Skeletal muscle tissue (tissue), 4 donors: ENCODE data around the gene KDELR1. TPM values are rescaled to one million over a fixed set of nuclear protein-coding genes. Genes with fewer than 3 reads are reported as not detected.
A peak's percentile ranks its signal among the peaks of the same experiment; 100 is the strongest.

Source experiments
- H3K27ac ChIP-seq: one replicate; pipeline ENCODE4 v1.7.0; 2013; ENCODE audit warnings: mild to moderate bottlenecking, low read depth, low read length, inconsistent platforms
- H3K27me3 ChIP-seq, 3 donors: one replicate each; pipeline ENCODE4 v1.7.0; 2013; ENCODE audit warnings: low read length in 3 of 3; ENCODE audit not compliant: control insufficient read depth in 3 of 3, insufficient read depth in 3 of 3
- H3K36me3 ChIP-seq, 3 donors: one replicate each; pipeline ENCODE4 v1.7.0; 2013; ENCODE audit warnings: low read length in 3 of 3; ENCODE audit not compliant: control insufficient read depth in 3 of 3, insufficient read depth in 3 of 3
- H3K4me1 ChIP-seq, 3 donors: one replicate each; pipeline ENCODE4 v1.7.0; 2013; ENCODE audit warnings: low read length in 3 of 3, mild to moderate bottlenecking in 3 of 3; ENCODE audit not compliant: control insufficient read depth in 3 of 3, insufficient read depth in 3 of 3
- H3K4me3 ChIP-seq, 3 donors: one replicate each; pipeline ENCODE4 v1.7.0; 2013; ENCODE audit warnings: low read length in 3 of 3
- H3K9ac ChIP-seq, 3 donors: one replicate each; pipeline ENCODE4 v1.7.0; 2013; ENCODE audit warnings: low read length in 3 of 3, mild to moderate bottlenecking in 3 of 3, moderate library complexity in 2 of 3, low read depth in 1 of 3
- H3K9me3 ChIP-seq, 3 donors: one replicate each; pipeline ENCODE4 v1.7.0; 2013; ENCODE audit warnings: low read length in 3 of 3; ENCODE audit not compliant: control insufficient read depth in 3 of 3
- total RNA-seq: library from RNA; depleted of rRNA; stranded (reverse); fragments of >200 nt; gene quantifications from one replicate; pipeline ENCODE4 v1.2.3, GENCODE V29; 2014
- donor health status: Osteomylitis.

The KDELR1 gene
- total RNA-seq: 47.5 TPM

DNA sequence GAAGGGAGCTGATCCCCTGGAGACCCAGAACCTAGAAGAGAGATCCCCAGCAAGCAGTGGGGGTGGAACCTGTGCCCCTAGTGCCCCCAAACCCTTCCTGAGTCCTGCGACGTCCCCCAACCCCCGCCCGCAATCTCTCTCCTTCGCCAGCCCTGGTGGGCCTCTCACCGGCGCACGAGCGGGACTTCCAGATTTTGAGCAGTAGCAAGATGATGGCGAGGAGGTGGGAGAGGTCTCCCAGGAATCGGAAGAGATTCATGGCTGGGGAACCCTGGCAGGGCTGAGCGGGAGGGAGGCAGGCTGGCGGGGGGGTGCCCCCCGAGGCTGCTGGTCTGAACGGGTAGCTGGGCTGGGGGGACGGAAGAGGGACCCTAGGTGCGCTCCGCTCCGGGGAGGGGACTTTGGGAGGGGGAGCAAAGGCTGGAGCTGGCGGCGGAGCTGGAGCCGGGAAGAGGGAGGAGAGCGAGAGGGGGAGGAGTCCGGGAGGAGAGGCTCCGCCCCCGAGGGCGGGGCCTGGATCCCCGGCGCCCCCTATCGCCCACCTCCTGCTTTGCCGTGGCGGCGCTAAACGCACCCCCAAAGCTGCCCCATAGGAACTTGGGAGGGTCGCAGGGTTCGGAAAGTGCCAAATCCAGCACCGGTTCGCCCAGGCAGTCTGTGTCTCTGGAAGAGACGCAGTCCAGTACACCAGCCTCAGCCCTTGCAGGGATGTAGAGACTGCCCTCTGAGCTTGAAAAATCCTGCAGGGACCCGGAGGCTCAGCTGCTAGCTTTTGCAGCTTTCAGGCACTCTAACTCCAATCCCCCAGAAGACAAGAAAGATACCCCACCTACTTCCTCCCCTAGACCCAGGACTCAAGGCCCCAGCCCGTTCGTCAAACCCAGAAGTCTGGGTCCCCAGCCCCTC, at the start of gene KDELR1:
Gene KDELR1 (minus strand): TSS at position 452 of the 906 bp plus-strand sequence. CDS start 193 bp downstream, at position 259.
- Histone ChIP-seq H3K4me3 (peak within 1 kb of the TSS; percentile 90 to 97 (median 92)), H3K4me1 (peaks cover 6 to 21% (median 14%) of the 10 kb centered on the region in 3 donors), H3K27me3 (peaks cover 31 to 38% (median 36%) of the 10 kb centered on the region in 3 donors), H3K27ac (peak within 1 kb of the TSS; percentile 92), H3K9me3 (no peaks in the 10 kb centered on the region), H3K36me3 (peaks cover 19 to 26% (median 24%) of the 10 kb centered on the region in 3 donors), H3K9ac (peak within 1 kb of the TSS; percentile 96 to 99 (median 98))

GRCh38 chr19:48436586-48436985, 45.2 kb upstream of the KDELR1 start:
- Histone ChIP-seq H3K36me3 (no peaks in the 10 kb centered on the region), H3K27ac (no peak overlapping the region), H3K4me3 (no peak overlapping the region), H3K27me3 (peaks cover 10 to 13% (median 11%) of the 10 kb centered on the region in 3 donors), H3K9ac (no peak overlapping the region), H3K4me1 (no peaks in the 10 kb centered on the region), H3K9me3 (no peaks in the 10 kb centered on the region)

DNA sequence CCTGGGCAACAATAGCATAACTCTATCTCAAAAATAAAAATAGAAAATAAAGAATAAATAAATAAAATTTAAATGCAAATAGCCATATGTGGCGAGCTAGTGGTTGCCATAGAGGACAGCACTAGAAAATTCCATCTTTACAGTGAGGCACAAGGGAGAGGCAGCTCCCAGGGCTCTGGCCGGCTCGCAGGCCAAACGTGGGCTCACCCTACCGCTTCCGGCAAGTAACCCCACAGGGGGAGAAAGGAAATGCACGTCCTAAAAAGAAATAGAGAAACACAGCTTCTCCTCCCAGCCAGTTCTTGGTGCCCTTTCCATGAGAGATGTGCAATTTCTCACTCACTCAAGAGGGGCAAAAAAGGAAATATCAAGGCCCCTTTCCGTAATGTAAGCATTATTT, 42.0 kb upstream of the KDELR1 start:
- H3K27ac ChIP-seq: no peak overlapping the region
- H3K9ac ChIP-seq: no peak overlapping the region
- no peak overlapping the region for H3K4me3 ChIP-seq
- H3K4me1 ChIP-seq: no peaks in the 10 kb centered on the region
- H3K9me3 ChIP-seq: no peaks in the 10 kb centered on the region
- H3K27me3 ChIP-seq: peaks cover 6 to 9% (median 6%) of the 10 kb centered on the region in 3 donors
- no peaks in the 10 kb centered on the region for H3K36me3 ChIP-seq

GRCh38 chr19:48428670-48429069, 37.3 kb upstream of the KDELR1 start:
- H3K36me3 ChIP-seq: no peaks in the 10 kb centered on the region
- no peaks in the 10 kb centered on the region for H3K9me3 ChIP-seq
- no peaks in the 10 kb centered on the region for H3K27me3 ChIP-seq
- H3K9ac ChIP-seq: no peak overlapping the region
- H3K4me1 ChIP-seq: no peaks in the 10 kb centered on the region
- H3K27ac ChIP-seq: no peak overlapping the region
- no peak overlapping the region for H3K4me3 ChIP-seq

DNA sequence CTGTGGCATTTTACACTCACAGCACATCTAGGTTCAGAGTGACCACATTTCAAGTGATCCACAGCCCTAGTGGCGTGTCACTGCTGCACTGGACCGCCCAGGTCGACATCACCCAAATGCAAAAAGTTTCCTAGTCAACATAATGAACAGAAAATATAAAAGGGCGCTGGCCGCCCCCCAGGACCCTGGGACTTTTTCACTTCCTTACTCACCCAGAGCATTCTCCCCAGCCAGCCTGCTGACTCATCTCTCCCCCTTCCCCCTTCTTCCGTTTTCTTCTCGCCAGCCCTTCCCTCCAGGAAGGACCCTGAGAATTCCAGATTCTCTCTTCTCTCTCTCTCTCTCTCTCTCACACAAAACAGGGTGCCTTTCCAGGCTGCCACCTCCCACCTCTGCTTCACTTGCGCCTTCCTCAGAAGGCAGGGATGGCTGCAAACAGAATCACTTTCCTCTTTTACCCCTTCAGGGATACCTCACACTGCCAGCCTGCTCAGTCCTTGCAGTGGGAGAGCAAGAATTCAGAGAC, 33.4 kb upstream of the KDELR1 start:
- Histone ChIP-seq H3K4me3 (no peak overlapping the region), H3K36me3 (no peaks in the 10 kb centered on the region), H3K27ac (no peak overlapping the region), H3K9ac (no peak overlapping the region), H3K27me3 (no peaks in the 10 kb centered on the region), H3K4me1 (no peaks in the 10 kb centered on the region), H3K9me3 (no peaks in the 10 kb centered on the region)

DNA sequence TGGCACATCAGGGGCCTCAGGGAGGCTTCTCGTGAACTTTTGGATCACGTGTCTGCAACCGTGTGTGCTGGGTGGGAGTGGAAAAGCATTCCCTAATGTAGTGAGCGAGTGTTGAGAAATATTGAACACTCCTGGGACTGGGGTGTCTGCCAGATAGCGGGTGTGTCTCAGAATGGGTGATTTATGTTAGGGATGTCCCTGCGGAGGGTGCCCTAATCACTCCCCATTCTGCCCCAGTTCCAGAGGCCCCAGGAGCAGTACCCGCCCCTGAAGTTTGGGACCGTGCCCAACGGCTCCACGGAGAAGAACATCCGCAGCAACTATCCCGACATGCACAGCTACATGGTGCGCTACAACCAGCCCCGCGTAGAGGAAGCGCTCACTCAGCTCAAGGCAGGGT, 30.2 kb upstream of the KDELR1 start:
- no peaks in the 10 kb centered on the region for H3K9me3 ChIP-seq
- no peak overlapping the region for H3K9ac ChIP-seq
- no peak overlapping the region for H3K4me3 ChIP-seq
- no peak overlapping the region for H3K27ac ChIP-seq
- peaks cover 0 to 9% (median 7%) of the 10 kb centered on the region in 3 donors for H3K27me3 ChIP-seq
- H3K36me3 ChIP-seq: no peaks in the 10 kb centered on the region
- H3K4me1 ChIP-seq: no peaks in the 10 kb centered on the region

GRCh38 chr19:48419158-48419920, 28.0 kb upstream of the KDELR1 start:
- Histone ChIP-seq H3K4me1 (peaks cover 0 to 5% (median 0%) of the 10 kb centered on the region in 3 donors), H3K27ac (no peak overlapping the region), H3K4me3 (peak overlapping the region in 2 of 3 donors; percentile 43 to 48), H3K9ac (no peak overlapping the region), H3K27me3 (peaks cover 15 to 25% (median 16%) of the 10 kb centered on the region in 3 donors), H3K9me3 (no peaks in the 10 kb centered on the region), H3K36me3 (no peaks in the 10 kb centered on the region)

DNA sequence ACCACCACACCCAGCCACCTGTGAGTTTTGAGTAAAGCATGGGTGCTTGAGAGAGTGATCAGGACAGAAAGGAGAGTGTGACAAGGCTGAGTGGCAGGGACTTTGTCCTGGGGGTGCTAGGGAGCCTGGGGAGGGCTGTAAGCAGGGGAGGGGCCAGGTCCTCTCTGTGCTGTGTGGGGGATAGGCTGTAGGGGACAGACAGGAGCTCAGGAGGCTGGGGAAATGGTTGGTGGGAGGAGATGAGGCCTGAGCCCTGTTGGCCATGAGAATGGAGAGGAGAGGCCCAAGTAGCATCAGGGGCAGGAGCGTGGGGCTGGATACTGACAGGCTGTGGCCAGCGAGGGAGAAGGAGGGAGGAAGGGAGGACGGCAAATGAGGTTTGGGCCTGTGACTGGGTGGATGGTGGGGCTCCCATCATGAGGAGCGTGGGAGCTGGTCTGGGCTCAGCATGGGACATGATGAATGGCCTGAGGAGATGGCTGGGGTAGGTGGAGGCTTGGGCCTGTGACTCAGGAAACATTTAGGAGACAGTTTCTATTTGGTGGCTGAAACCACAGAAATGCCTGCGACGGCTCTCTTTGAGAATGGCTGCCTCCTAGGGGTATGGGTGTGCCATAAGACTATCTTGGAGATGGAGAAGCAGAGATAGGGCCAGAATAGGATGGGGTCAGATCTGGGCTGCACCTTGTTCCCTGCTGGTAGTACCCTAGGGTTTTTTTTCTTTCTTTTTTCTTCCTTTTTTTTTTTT, 27.1 kb upstream of the KDELR1 start:
- Histone ChIP-seq H3K9me3 (no peaks in the 10 kb centered on the region), H3K36me3 (no peaks in the 10 kb centered on the region), H3K9ac (no peak overlapping the region), H3K4me3 (no peak overlapping the region), H3K27ac (no peak overlapping the region), H3K27me3 (peaks cover 22 to 33% (median 24%) of the 10 kb centered on the region in 3 donors), H3K4me1 (peaks cover 0 to 6% (median 4%) of the 10 kb centered on the region in 3 donors)

DNA sequence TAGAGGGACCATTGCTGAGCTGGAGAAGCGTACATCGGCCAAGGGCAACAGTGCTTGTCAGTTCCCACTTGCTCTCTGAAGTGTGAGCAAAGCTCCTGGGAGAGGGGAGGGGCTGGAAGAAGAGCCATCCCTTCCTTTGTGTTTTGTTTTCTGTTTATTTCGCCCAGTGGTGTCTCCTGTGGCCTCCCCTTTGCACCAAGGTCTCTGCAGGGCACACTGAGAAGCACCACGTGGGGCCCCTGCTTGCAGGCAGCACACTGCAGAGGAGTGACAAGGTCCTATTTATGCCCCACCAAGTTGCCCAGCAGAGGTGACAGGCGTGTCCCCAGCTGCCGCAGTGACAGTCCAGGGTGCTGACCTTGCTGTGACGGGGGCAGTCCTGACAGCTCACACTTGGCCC, 26.1 kb upstream of the KDELR1 start:
- no peaks in the 10 kb centered on the region for H3K36me3 ChIP-seq
- H3K27me3 ChIP-seq: peaks cover 22 to 33% (median 24%) of the 10 kb centered on the region in 3 donors

More for the DNA sequence above, 26.1 kb upstream of the KDELR1 start:
- Histone ChIP-seq H3K9me3 (no peaks in the 10 kb centered on the region), H3K4me3 (no peak overlapping the region), H3K27ac (no peak overlapping the region), H3K9ac (no peak overlapping the region), H3K4me1 (peaks cover 0 to 6% (median 4%) of the 10 kb centered on the region in 3 donors)
